ENCODE results near the gene FZD7. TPM values are rescaled to one million over a fixed set of nuclear protein-coding genes. Genes with fewer than 3 reads are reported as not detected.
A peak's percentile ranks its signal among the peaks of the same experiment; 100 is the strongest.

Gene FZD7
- total RNA-seq, result 10 to 100 TPM; 10.1 to 23.6 (median 10.9) TPM

- H3K27me3 ChIP-seq, result no peaks in the 10 kb centered on the region
- TF ChIP-seq CTCF (IDR thresholded peaks at IDR 0.05), result peak in 1 of 6 experiments; percentile 14
- peak; percentile 31 to 87 for TF ChIP-seq POLR2A (IDR thresholded peaks at IDR 0.05)
- H3K4me3 ChIP-seq (replicated peaks in 1 of 3), result peak within 1 kb of the TSS; percentile 65 to 93 (median 87)
- peak within 1 kb of the TSS; percentile 91 to 99 (median 98) for H3K27ac ChIP-seq
- peaks cover 16 to 32% of the 10 kb centered on the region in 2 donors for H3K4me1 ChIP-seq
- no peaks in the 10 kb centered on the region for H3K36me3 ChIP-seq
- DNase-seq, result peak; percentile 94
- 0 to 1% methylated on average over 19 to 39 of the region's 109 CpGs for WGBS, 2 donors
- intact Hi-C loops (cut with DNase I), result loop anchor here (5.0 kb wide), 1 partner anchor 251 kb away; the partner anchor contains the start of gene ALS2
- no peaks in the 10 kb centered on the region for H3K9me3 ChIP-seq
Observed at GRCh38 chr2:202033317-202034248, at the start of gene FZD7. FZD7 (plus strand) TSS chr2:202033855; CDS start chr2:202034648, 793 bp downstream.

GRCh38 chr2:201984333-201984732, 49.3 kb upstream of the FZD7 start:
- no peak for DNase-seq
- H3K36me3 ChIP-seq, result no peaks in the 10 kb centered on the region
- TF ChIP-seq CTCF (IDR thresholded peaks at IDR 0.05) (no peak), POLR2A (IDR thresholded peaks at IDR 0.05) (no peak)
- intact Hi-C loops (cut with DNase I), result no loop called here
- no peak overlapping the region for H3K4me3 ChIP-seq (replicated peaks in 1 of 3)
- 95 to 99% methylated on average over 3 of the region's 3 CpGs for WGBS, 2 donors
- H3K4me1 ChIP-seq, result no peaks in the 10 kb centered on the region
- no peak overlapping the region for H3K27ac ChIP-seq
- H3K27me3 ChIP-seq, result no peaks in the 10 kb centered on the region
- no peaks in the 10 kb centered on the region for H3K9me3 ChIP-seq

- Histone ChIP-seq H3K36me3 (no peaks in the 10 kb centered on the region), H3K27me3 (no peaks in the 10 kb centered on the region), H3K9me3 (no peaks in the 10 kb centered on the region), H3K27ac (no peak overlapping the region), H3K4me1 (no peaks in the 10 kb centered on the region), H3K4me3 (replicated peaks in 1 of 3) (no peak overlapping the region)
- intact Hi-C loops (cut with DNase I), result no loop called here
- WGBS, 2 donors, result 20 to 44% methylated on average over 7 to 9 of the region's 12 CpGs
- DNase-seq, result peak; percentile 26 to 30
- TF ChIP-seq CTCF (IDR thresholded peaks at IDR 0.05), result no peak
- TF ChIP-seq POLR2A (IDR thresholded peaks at IDR 0.05), result no peak
Observed at GRCh38 chr2:201984800-201985525, 48.7 kb upstream of the FZD7 start.

GRCh38 chr2:201985728-201986462, 47.8 kb upstream of the FZD7 start:
- no peak overlapping the region for H3K4me3 ChIP-seq (replicated peaks in 1 of 3)
- 93 to 97% methylated on average over 8 of the region's 8 CpGs for WGBS, 2 donors
- no peaks in the 10 kb centered on the region for H3K36me3 ChIP-seq
- no peaks in the 10 kb centered on the region for H3K4me1 ChIP-seq
- H3K27me3 ChIP-seq, result no peaks in the 10 kb centered on the region
- H3K27ac ChIP-seq, result no peak overlapping the region
- intact Hi-C loops (cut with DNase I), result no loop called here
- no peaks in the 10 kb centered on the region for H3K9me3 ChIP-seq
- no peak for DNase-seq
- TF ChIP-seq CTCF (IDR thresholded peaks at IDR 0.05), result no peak
- no peak for TF ChIP-seq POLR2A (IDR thresholded peaks at IDR 0.05)

Measured in thyroid gland (tissue), 4 donors.